SJSA1 (cell line): ENCODE data around the gene ETNK1. TPM values are rescaled to one million over a fixed set of nuclear protein-coding genes. Genes with fewer than 3 reads are reported as not detected.
"Not testable (repeated sequence)": the region's sequence is repeated elsewhere in the genome, so short reads cannot be mapped to it uniquely, and the experiment has no call there.

Experiments used
- DNase-seq, 2 experiments: peaks; one replicate each; pipeline ENCODE4 v3.0.0-alpha.2; 2015 to 2020; ENCODE audit warnings: low spot score in 2 of 2, low read depth in 1 of 2
- H3K27ac ChIP-seq: fragments of 250-450 bp; sonication (Bioruptor Pico); 2 replicates; pipeline ENCODE4 v1.5.1; 2020; ENCODE audit warnings: mild to moderate bottlenecking, moderate library complexity
- H3K27me3 ChIP-seq: fragments of 250-450 bp; sonication (Bioruptor Pico); replicated peaks from 2 replicates; pipeline ENCODE4 v1.5.1; 2020; ENCODE audit warnings: mild to moderate bottlenecking, moderate library complexity
- H3K36me3 ChIP-seq: fragments of 250-450 bp; sonication (Bioruptor Pico); 2 replicates; pipeline ENCODE4 v1.5.1; 2020; ENCODE audit warnings: mild to moderate bottlenecking
- H3K4me1 ChIP-seq: fragments of 250-450 bp; sonication (Bioruptor Pico); replicated peaks from 2 replicates; pipeline ENCODE4 v1.6.1; 2021; ENCODE audit warnings: mild to moderate bottlenecking
- H3K4me3 ChIP-seq: fragments of 250-450 bp; sonication (Bioruptor Pico); 2 replicates; pipeline ENCODE4 v1.5.1; 2020; ENCODE audit warnings: mild to moderate bottlenecking
- H3K9me3 ChIP-seq: fragments of 250-450 bp; sonication (Bioruptor Pico); replicated peaks from 2 replicates; pipeline ENCODE4 v1.5.1; 2020; ENCODE audit warnings: mild to moderate bottlenecking
- total RNA-seq: library from RNA; depleted of rRNA; stranded (reverse); fragments of >200 nt; shearing (Covaris generic); gene quantifications from 2 replicates; pipeline ENCODE4 v1.2.3, GENCODE V29; 2014; rRNA removed

The ETNK1 gene
- 24.5 and 25.2 TPM in 2 replicates for total RNA-seq

DNA sequence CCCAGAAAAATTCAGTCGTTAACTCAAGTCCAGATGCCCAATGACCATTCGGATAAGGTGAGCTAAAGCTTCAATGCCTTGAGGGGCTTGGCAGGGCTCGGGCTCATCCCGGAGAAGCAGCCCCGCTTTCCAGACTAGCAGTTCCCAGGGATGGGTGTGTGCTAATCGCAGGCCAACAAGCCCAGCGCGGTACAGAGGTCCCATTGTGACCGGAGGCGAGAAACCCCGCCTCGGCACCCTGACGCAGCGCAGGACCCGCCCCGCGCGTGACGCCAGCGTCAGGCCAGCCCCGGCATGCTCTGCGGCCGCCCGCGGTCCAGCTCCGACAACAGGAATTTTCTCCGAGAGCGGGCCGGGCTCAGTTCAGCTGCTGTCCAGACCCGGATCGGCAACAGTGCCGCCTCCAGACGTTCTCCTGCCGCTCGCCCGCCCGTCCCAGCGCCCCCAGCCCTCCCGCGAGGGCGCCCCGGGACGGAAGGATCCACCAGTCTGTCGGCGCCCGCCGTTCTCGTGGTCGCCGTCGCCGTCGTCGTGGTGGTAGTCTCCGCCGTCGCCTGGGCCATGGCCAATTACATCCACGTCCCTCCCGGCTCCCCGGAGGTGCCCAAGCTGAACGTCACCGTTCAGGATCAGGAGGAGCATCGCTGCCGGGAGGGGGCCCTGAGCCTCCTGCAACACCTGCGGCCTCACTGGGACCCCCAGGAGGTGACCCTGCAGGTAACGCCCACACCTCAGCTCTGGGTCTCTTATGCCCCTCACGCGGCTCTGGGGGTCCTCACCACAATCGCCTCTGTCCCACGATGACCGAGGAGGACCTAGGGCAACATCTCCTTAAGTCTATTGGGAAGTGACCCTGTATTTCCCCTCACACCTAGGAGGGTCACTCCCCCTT, at the start of gene ETNK1:
Gene ETNK1, plus strand, starts transcription at position 302 of the 892 bp plus-strand sequence. Its CDS starts 260 bp downstream, at position 562.
- peaks cover 8% of the 10 kb centered on the region for H3K4me1 ChIP-seq
- DNase-seq, result peak; percentile 77 to 89
- no peaks in the 10 kb centered on the region for H3K9me3 ChIP-seq
- H3K27me3 ChIP-seq, result no peaks in the 10 kb centered on the region
- H3K27ac ChIP-seq, result peak within 1 kb of the TSS; percentile 88
- peak within 1 kb of the TSS; percentile 80 for H3K4me3 ChIP-seq
- peaks cover 10% of the 10 kb centered on the region for H3K36me3 ChIP-seq

DNA sequence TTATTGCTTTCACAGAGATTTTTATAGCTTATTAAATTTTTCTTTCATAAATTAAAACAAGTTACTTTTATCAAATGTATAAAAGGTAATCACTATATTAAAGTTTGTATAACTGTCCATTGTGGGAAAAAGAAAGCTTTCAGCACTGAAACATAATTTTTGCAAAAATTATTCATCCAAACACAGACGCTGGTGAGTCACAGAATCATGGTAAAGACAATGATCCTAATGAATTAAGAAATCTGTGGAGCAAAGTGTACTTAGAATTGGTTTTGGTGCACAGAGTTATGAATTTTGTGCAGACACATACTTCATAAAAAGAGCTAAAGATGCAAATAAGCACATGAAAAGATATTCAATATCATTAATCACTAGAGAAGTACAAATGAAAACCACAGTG, 48.9 kb upstream of the ETNK1 start:
- Histone ChIP-seq H3K36me3 (no peaks in the 10 kb centered on the region), H3K9me3 (no peaks in the 10 kb centered on the region), H3K27me3 (no peaks in the 10 kb centered on the region), H3K4me3 (no peak overlapping the region), H3K27ac (no peak overlapping the region), H3K4me1 (no peaks in the 10 kb centered on the region)
- DNase-seq, result no peak

GRCh38 chr12:22576473-22576872, 48.5 kb upstream of the ETNK1 start:
- no peaks in the 10 kb centered on the region for H3K9me3 ChIP-seq
- no peaks in the 10 kb centered on the region for H3K4me1 ChIP-seq
- DNase-seq, result no peak
- H3K4me3 ChIP-seq, result no peak overlapping the region
- H3K36me3 ChIP-seq, result no peaks in the 10 kb centered on the region
- H3K27ac ChIP-seq, result no peak overlapping the region
- no peaks in the 10 kb centered on the region for H3K27me3 ChIP-seq

- DNase-seq, result no peak
- H3K4me1 ChIP-seq, result no peaks in the 10 kb centered on the region
- H3K27me3 ChIP-seq, result no peaks in the 10 kb centered on the region
- no peak overlapping the region for H3K27ac ChIP-seq
- no peak overlapping the region for H3K4me3 ChIP-seq
- H3K9me3 ChIP-seq, result no peaks in the 10 kb centered on the region
- no peaks in the 10 kb centered on the region for H3K36me3 ChIP-seq
These were observed 47.3 kb upstream of the ETNK1 start for GRCh38 chr12:22577667-22578066.

- DNase-seq, result no peak
- no peaks in the 10 kb centered on the region for H3K36me3 ChIP-seq
- H3K9me3 ChIP-seq, result no peaks in the 10 kb centered on the region
- no peaks in the 10 kb centered on the region for H3K27me3 ChIP-seq
- no peak overlapping the region for H3K27ac ChIP-seq
- no peak overlapping the region for H3K4me3 ChIP-seq
- H3K4me1 ChIP-seq, result no peaks in the 10 kb centered on the region
These were observed 46.6 kb upstream of the ETNK1 start for GRCh38 chr12:22578328-22578727.

DNA sequence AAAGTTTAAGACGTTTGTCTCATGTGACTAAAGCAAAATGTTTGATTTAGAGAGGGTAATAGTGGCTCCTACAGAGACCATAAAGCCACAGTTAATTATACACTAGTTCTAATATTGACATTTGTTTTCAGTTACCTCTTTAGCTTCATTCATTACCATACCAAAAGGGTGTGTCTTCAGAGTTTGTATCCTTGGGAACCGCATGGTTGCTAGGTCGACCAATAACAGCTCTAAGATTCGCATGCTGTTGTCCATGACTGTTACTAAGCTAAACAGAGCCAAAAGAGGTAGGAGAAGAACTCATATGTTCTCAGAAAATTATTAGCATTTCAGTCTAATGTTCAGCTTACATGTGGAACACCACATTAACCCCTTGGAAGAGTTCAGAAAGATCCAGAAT, 36.2 kb upstream of the ETNK1 start:
- Histone ChIP-seq H3K36me3 (no peaks in the 10 kb centered on the region), H3K27ac (no peak overlapping the region), H3K4me3 (no peak overlapping the region), H3K27me3 (no peaks in the 10 kb centered on the region), H3K4me1 (no peaks in the 10 kb centered on the region), H3K9me3 (no peaks in the 10 kb centered on the region)
- no peak for DNase-seq

DNA sequence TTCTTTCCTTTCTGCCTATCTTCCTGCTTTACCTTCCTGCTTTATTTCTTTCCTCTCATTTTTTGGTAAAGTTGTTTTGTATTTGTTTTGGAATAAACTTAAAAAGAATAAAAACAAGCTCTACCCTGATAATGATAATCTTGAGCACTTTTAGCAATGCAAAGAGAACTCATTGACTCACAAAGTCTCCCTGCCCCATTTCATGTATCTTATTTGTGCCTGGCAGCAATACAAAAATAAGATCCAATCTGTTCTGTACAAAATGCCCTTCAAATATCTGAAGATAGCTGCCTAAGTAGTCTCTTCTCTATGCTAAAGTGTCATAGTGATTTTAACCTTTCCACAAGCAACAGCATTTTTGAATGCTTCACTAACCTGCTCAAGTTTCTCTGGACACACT, 31.1 kb upstream of the ETNK1 start:
- no peaks in the 10 kb centered on the region for H3K36me3 ChIP-seq

GRCh38 chr12:22597539-22597938, 27.4 kb upstream of the ETNK1 start:
- H3K27ac ChIP-seq, H3K36me3 ChIP-seq, H3K27me3 ChIP-seq, H3K4me1 ChIP-seq, H3K9me3 ChIP-seq, DNase-seq, H3K4me3 ChIP-seq: not testable (repeated sequence)

More for the DNA sequence above, 31.1 kb upstream of the ETNK1 start:
- H3K4me1 ChIP-seq, result no peaks in the 10 kb centered on the region
- no peak overlapping the region for H3K27ac ChIP-seq
- no peaks in the 10 kb centered on the region for H3K27me3 ChIP-seq
- H3K4me3 ChIP-seq, result no peak overlapping the region
- H3K9me3 ChIP-seq, result no peaks in the 10 kb centered on the region
- DNase-seq, result no peak

DNA sequence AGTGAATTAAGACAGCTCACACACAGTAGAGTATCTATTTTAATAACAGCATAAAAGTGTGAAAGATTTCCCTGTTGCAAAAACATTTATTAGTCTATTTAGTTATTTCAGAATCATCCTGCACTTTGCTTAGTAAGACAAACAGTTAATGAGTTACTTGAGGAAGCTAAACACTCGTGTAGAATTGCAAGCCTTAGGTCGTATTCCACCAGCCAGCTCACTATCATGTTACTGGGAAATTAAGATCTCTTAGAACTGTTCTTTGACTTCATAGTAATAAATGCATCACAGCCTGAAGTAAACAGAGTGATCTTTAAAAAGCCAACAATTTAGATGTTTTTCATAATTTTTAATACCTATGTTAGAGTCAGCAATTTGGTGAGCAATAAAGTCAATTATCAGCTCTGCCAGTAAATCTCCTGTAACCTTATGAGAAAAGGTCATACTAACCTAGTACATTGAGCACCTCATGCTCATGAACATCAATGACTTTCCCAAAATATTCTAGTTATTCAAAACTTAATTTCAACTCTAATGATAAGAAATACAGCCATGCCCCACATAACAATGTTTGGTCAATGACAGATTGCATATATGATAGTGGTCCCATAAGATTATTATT, 26.7 kb upstream of the ETNK1 start:
- H3K9me3 ChIP-seq, result no peaks in the 10 kb centered on the region
- no peak overlapping the region for H3K27ac ChIP-seq
- H3K36me3 ChIP-seq, result no peaks in the 10 kb centered on the region
- H3K4me3 ChIP-seq, result no peak overlapping the region
- H3K27me3 ChIP-seq, result no peaks in the 10 kb centered on the region
- no peaks in the 10 kb centered on the region for H3K4me1 ChIP-seq
- DNase-seq, result no peak

DNA sequence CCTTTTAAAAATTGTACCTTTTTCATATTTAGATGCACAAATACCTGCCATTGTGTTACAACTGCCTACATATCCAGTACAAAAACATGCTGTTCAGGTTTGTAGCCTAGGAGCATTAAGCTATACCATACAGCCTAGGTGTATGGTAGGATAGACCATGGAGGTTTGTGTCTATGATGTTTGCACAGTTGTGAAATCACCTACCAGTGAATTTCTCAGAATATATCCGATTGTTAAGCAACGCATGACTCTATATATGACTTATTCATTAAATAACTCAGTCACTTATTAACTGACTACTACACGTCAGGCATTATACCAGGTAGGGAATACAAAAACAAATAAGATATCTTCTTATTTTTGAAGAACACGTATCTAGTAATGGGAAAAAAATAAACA, 26.2 kb upstream of the ETNK1 start:
- no peak overlapping the region for H3K4me3 ChIP-seq
- H3K4me1 ChIP-seq, result no peaks in the 10 kb centered on the region
- no peak for DNase-seq
- no peaks in the 10 kb centered on the region for H3K9me3 ChIP-seq
- H3K27me3 ChIP-seq, result no peaks in the 10 kb centered on the region
- no peaks in the 10 kb centered on the region for H3K36me3 ChIP-seq
- no peak overlapping the region for H3K27ac ChIP-seq

DNA sequence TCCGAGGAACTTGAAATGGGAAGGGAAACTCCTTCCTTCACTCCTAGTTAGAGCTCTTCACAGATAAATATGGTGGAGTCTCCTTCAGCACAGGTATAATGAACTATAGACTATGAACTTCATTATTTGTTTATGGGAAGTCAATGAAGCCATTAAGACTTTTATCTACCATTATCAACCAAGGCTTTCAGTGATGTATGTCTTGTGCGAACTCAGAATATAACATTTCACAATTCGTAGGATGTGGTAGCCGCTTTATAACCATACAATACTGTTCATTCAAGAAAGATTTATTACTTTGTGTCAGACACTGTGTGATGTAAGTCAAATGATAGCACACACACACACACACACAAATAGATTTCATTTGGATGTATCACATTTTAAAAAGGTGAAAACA, 24.8 kb upstream of the ETNK1 start:
- no peak overlapping the region for H3K27ac ChIP-seq
- H3K4me3 ChIP-seq, result no peak overlapping the region
- no peaks in the 10 kb centered on the region for H3K4me1 ChIP-seq
- H3K27me3 ChIP-seq, result no peaks in the 10 kb centered on the region
- no peak for DNase-seq
- no peaks in the 10 kb centered on the region for H3K36me3 ChIP-seq
- H3K9me3 ChIP-seq, result no peaks in the 10 kb centered on the region

DNA sequence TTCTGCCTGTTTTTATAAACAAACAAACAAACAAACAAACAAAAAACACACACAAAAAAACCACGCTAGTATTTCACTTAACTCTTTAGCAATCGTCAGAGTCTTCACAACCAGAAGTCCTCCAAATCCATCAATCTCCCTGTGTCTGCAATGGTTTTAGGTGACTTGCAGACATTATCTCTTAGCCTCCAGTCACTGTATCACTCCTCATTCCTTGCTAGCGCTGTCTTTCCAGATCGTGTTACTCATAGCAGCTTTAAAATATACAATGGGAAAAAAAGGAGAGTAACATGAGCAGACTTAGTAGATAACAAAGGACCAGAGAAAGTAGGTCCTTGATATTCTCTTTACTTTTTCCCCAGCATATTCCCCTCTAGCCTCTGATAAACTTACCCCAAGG, 15.5 kb upstream of the ETNK1 start:
- H3K4me1 ChIP-seq, result no peaks in the 10 kb centered on the region
- no peak for DNase-seq
- no peak overlapping the region for H3K4me3 ChIP-seq
- H3K9me3 ChIP-seq, result no peaks in the 10 kb centered on the region
- no peaks in the 10 kb centered on the region for H3K27me3 ChIP-seq
- H3K27ac ChIP-seq, result no peak overlapping the region
- H3K36me3 ChIP-seq, result no peaks in the 10 kb centered on the region

DNA sequence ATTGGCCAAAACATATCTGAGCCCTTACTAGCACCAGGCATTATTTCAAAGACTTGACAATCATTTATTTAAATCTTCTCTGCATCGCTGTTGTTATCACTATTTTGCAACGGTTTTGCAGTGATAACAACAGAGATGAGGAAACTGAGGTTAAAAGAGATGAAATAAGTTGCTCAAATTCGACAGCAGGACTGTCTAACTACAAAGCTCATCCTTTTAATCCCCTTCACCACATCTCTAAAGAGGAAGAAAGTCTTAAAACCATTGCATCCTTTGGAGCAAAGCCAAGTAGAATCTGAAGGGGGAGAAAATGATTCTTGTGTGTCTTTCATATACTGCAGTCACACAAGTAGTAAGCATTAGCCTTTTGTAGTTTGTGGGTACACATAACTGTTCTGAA, 14.8 kb upstream of the ETNK1 start:
- Histone ChIP-seq H3K4me1 (no peaks in the 10 kb centered on the region), H3K27me3 (no peaks in the 10 kb centered on the region), H3K4me3 (no peak overlapping the region), H3K27ac (no peak overlapping the region), H3K36me3 (no peaks in the 10 kb centered on the region), H3K9me3 (no peaks in the 10 kb centered on the region)
- no peak for DNase-seq

- not testable (repeated sequence) for H3K9me3 ChIP-seq, H3K4me1 ChIP-seq, H3K27ac ChIP-seq, H3K27me3 ChIP-seq, DNase-seq, H3K4me3 ChIP-seq, H3K36me3 ChIP-seq
These were observed 12.1 kb upstream of the ETNK1 start for GRCh38 chr12:22612822-22613221.
